GM19025 (cell line): ENCODE measurements around the gene NYAP2.

Source experiments
- ATAC-seq: cut with Tn5 transposase; IDR thresholded peaks from one replicate; pipeline ENCODE4 v1.9.1; 2021; ENCODE audit warnings: mild to moderate bottlenecking, low read depth, moderate library complexity; ENCODE audit not compliant: unreplicated experiment

Gene NYAP2

DNA sequence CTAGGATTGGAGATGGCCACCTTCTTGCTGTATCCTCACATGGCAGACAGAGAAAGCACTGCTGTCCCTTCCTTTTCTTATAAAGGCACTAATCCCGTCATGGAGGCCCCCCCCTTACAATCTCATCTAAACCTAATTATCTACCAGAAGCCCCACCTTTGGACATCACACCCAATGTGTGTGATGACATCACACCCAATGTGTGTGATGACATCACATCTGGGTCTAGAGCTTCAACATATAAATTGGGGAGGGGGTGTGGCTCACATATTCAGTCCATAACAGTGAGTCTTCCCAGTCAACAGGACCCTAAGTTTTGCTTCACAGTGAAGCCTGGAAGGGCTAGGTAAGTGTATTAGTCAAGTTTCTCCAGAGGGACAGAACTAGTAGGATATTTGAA, 213.1 kb downstream of the NYAP2 start:
- ATAC-seq: no peak

DNA sequence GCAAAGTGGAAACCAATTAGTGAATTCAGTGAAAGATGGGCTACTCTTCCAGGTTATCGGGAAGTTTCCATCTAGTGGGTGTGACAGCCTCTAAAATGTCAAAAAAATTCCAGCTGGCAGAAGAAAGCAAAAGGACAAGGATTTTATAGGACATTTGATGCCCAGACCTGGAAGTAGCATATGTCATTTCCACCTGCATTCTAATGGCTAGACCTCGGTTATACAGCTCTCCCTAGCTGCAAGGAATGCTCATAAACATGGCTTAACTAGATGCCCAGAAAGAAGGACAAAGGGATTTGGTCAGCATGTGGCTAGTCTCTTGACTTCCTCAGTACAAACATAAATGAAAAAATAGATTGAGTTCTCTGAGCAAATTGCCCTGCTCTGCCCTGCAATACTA, 215.4 kb downstream of the NYAP2 start:
- ATAC-seq: no peak

DNA sequence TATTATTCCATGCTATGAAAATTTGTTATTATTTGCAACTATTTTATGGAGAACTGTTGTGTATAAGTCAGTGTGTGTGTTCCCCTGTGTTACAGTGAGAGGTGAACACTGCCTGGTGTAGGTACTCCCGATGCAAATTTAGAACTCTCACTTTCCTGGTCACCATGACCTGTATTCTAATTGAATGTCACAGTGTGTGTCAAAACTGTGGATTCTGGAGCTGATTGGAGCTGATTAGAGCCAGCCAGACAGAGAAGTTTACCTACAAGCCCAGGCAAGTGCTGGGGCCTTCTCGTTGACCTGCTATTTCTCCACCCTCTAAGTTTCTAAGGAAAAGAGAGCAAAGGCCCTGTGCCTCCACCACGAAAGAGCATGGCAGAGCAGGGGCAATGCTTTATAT, 216.0 kb downstream of the NYAP2 start:
- ATAC-seq: no peak

DNA sequence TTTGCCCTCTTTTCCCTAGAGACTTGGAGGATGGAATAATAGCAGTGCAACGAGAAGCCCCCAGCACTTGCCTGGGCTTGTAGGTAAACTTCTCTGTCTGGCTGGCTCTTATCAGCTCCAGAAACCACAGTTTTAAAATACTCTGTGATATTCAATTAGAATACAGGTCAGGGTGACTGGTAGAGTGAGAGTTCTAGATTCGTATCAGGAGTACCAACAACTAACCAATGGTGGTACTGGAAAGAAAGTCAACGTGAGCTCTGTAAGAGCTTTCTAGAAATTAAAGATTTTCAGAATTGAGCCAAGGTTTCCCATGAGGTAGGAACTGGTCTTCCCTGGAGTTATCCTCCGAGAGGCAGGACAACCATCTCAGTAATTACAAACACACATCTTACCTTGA, 216.9 kb downstream of the NYAP2 start:
- ATAC-seq: no peak

DNA sequence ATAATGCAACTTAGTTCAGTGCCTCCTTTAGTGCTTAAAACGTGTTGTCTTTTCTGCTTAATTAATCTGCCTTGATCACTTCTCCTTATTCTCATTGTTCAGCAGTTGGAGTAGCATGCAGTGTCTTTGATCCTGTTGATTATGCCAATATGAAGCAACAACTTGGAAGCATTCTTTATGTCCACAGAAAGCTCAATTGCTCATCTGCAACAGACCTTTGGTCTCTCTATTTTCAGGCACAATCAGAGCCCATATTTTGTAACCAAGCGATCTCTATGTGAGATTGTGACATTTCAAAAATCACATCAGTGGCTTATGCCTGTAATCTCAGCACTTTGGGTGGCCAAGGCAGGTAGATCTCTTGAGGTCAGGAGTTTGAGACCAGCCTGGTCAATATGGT, 217.3 kb downstream of the NYAP2 start:
- ATAC-seq: no peak

DNA sequence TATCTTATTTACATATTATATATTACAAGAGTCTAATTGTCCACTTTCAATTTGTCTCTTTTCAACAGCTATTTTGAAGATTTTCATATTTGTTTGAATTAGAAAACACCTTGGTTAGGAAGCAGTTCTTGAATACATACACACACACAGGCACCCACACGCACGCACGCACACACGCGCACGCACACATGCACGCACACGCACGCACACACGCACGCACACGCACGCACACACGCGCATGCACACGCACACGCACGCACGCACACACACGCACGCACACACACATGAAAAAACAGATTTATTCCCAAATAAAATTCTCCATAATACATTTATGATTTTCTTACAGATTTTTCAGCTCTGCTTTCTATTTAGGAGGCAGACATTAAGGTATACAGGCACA, 220.7 kb downstream of the NYAP2 start:
- ATAC-seq: no peak

DNA sequence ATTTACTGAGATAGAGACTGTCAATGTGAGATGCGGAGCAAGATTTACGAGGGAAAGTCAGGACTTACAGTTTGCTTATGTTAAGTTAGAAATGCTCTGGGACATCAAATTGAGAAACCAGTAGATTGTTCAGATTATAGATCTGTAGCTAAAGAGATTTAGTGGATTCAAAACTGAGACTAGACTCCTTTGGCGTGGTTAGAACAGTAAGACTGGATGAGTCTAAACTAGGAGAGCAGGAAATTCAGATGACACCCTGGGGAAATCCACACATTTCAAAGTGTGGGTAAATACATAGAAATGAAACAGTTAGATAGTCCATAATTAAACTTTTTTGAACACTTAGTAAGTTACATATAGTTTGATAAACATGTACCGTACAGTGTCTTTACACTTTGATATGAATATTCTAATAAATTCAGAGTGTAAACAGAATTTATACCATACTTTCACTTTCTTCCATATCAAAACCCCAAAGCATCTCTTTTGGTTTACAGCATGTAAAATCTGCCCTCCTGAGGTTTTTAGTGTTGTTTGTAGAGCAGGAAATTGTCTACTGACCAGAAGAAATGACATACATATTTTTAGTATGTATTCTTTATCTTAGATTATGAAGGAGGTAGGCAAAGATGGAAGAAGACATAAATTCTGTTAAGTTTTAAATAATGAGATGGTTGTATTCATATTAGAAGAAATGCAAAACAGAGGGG, 231.5 kb downstream of the NYAP2 start:
- ATAC-seq: no peak

DNA sequence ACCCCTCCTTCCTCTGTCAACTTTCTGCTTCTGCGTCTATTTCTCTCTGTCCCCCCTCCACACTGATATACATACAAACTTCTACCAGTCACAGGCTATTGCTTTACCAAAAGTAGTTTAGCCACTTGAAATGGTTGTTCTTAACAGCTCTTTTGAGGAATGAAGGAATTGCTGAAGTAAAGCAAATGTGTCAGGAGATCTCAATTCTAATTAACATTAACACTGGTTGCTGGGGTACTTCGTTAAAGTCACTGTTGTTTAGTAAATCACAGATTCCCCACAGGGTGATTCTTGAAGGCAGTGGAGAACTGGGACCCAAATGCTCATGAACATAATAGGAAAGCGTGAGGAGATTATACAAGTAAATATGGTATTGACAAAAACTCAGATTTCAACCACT, 232.8 kb downstream of the NYAP2 start:
- ATAC-seq: no peak

DNA sequence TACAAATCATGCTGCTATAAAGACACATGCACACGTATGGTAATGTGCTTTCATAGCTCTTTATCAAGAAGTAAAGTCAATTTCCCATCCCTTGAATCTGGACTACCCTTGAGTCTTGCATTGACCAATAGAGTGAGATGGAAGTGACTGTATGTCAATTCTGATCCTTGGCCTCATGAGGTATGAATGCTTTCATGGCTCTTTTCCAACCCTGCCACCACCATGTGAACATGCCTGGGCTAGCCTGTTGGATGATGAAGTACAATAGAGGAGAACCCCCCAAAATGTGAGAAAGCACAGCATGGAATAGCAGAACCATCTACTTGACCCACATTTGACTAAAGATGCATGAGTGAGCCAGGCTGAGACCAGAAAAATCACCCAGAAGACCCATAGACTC, 237.0 kb downstream of the NYAP2 start:
- ATAC-seq: no peak

DNA sequence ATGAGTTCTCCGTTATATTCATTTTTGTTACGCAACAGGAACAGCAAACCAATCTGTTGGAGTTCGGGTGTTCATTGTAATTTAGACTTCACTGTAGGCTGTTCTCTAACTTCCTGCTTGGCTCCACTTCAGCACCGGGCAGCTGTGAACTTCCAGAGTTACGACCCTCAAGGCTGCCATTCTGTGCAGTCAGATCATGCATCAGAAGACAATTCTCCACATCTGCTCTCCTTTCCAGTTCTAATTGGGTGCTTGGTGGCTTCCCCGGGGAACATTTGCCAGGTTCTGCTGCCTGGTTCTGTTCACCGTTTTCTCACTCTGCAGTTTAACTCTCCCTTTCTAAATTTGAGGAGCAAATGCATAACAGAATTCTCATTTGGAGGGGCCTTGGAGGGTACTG, 237.7 kb downstream of the NYAP2 start:
- no peak for ATAC-seq

DNA sequence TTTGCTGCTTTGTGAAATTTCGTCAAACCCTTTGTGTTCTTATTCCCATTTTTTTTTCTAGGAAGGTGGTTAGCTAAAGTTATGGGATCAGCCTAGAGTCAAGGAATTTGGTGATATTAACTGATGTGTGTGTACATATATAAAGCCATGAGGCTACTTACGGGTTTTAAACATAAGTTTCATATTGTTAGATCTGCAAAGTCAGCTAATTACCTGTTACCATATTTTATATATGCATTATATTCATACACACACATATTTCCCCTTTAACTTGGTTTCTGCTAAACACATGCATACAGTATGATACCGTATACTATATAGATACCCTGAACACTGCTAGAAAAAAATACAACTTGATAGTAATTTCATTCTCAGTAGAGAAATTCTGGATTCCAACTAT, 241.0 kb downstream of the NYAP2 start:
- no peak for ATAC-seq

DNA sequence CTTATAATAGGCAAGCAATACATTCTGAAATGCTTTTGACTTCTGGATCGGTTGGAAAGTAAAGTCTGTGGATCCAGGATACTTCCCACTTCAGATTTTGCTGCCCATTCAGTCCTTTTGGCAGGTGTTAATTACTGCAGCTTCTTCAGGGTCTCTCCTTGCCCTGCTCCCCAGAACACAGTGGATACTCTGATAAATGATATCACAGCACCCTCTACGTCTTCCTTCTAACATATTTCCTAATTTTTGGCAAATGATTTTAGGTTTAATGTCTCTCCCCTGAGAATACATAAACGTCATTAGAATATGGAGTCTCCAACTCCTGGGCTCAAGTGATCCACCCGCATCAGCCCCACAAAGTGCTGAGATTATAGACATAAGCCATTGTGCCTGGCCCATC, 249.8 kb downstream of the NYAP2 start:
- ATAC-seq: no peak

DNA sequence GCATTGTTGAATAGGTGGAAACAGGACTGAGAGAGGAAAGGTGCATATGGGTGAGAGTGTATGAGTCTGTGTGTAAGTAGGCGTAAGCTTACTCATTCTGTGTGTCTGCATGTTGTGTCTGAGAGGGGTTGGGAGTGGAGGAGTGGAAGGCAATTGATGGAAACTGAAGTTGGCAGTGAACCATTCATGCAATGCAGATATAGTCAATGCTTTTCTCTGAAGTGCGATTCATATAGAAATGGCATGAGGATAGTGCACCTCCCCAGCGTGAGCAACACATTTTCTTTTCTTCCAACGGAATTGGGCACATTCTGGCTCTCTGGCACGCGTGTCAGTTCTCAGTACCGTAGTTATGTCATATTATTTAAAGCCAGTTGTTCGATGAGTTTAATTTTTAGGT, 250.5 kb downstream of the NYAP2 start:
- no peak for ATAC-seq

DNA sequence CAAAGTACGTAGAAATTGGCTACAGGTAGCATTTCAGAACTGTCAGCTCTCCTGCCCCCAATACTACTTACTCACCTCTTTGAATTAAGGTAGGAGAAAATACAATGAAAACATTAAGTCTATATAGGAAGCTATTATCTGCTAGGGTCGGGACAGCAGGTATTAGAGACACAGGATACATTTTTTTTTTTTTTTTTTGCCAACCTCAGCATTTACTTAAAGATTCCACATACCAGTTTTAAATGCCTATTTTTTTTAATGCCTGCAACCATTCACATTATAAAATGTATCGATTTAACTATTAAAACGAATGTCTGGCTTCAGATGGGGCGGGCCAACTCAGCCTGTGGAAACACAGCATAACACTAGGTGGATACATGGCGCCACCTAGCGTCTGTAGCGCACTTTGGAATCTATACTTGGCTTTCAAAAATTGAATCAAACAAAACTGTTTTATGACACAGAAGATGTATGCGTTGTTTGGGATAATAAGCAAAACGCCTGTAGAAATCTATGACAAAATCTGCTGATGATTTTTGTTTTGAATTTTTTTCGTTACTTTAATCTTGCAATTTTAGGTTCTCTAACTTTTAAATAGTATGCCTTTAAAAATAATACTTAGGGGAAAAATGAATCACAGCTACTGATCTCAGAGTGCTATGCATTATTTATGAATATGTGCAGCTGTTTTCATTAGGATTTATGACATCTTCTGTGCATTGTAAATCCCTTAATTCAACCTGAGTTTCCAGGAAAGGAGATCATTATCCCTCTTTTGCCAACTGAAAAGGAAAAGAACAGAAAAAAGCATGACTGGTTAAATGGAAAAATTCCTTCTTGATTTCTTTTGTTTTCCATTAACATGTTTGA, 261.0 kb downstream of the NYAP2 start:
- ATAC-seq: peak; percentile 78

DNA sequence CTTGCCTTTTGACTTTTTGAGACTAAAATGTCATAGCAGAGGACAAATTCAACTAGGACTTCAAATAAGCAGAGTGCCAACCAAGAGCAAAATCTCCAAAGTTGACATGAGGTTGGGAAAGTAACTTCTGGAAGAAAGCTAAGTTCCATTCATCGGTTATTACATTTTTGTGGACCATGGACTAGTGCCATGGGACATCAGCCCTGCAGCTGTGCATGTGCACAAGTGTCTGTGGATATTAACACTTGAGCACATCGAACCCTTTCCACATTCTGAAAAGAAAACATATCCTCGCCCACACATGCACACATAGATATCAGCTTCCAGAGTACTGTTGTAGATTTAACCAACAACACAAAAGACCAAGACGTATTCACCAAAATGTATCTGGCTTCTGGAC, 262.6 kb downstream of the NYAP2 start:
- ATAC-seq: no peak

DNA sequence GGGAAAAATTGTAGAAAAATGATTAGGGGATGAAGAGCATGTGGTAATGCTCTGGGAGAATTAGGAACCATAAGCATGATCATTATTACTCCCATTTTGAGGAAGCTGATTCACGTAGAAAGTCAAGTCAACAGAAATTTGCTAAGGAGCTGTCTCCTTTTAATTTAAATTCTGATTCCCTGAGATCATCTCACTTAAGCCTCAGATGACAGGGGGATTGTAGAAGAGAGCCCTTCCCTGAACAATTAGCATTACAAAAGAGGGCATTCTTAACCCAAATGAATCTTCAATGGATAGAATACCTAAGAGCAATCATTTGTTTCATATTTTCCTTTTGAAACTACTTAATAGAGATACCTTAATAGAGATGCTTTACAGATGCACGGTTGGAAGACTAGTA, 267.9 kb downstream of the NYAP2 start:
- ATAC-seq: no peak

DNA sequence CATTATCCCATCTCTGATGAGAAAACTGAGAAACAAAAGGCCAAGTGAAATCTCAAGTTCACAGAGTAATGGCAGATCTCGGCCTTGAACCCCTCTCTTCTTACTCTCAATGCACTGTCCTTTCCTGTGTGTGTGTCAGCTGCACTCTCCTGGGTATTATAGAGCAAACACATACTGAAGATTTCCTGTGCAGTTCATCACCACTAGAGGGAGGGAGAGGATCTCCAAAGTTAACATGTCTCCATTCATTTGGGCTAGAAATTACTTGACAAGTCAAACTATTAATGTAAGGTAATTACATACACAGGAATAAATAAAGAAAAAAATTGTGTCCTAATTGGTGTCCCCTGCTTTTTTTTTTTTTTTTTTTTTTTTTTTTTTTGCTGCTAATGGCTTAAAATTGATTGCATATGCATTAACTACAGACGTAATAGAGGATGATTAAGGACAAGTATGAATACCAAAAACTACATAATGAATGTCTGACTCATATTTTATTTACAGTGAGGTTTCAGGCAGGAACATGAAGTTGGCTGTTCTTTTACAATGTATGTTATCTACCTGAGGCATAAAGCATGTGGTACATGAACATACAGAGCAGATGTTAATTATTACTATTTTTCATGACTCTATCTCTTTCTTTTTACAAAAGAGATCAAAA, 269.2 kb downstream of the NYAP2 start:
- peak; percentile 90 for ATAC-seq

DNA sequence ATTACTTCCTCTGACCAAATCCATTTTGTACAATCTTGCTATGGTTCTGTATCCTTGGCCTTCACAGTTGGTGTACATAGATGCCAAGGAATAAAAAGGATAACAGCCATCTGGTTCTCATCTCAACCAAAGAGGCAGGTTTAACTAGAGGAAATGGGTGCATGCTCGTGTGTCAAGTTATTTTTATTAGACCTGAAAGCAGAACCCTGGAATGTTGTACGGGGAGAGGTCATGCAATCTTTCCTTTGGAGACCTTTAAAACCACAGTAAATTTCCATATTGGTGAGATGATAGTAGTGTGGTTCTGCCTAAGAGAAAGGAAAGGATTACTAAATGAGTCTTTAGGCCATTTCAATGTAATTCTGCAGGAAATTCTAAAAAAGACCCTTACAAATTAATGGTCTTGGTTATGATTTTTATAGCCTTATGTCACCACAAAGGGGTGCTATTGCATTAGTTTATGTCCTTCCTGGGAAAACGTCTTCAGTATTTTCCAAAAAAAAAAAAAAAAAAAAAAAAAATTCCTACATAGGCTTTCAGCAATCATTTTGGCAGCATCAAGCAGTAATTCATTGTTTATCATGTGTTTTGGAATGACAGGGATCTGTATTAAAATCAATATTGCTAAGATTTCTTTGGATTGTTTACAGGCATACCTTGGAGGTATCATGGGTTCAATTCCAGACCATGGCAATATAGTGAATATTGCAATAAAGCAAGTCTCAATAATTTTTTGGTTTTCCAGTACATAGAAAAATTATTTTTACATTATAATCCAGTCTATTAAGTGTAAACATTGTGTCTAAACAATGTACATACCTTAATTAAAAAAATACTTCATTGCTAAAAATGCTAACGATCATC, 270.8 kb downstream of the NYAP2 start:
- ATAC-seq: no peak

DNA sequence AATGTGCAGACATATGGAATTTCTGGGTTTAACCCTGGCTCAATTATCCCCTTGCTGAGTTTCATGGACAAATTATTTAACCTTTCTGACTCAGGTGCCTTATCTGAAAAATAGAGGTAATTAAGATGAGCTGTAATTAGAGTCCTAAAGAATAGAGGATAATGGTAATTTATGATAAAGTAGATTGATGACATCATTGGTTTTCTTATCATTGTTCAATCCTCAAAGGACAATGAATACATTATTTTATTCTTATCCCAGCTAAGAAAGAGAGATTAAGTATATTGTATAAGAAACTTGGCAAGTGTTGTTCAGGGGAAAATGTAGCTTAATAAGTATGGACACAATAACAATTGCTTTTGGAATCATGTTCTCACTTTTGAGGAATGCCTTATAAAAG, 279.3 kb downstream of the NYAP2 start:
- no peak for ATAC-seq

DNA sequence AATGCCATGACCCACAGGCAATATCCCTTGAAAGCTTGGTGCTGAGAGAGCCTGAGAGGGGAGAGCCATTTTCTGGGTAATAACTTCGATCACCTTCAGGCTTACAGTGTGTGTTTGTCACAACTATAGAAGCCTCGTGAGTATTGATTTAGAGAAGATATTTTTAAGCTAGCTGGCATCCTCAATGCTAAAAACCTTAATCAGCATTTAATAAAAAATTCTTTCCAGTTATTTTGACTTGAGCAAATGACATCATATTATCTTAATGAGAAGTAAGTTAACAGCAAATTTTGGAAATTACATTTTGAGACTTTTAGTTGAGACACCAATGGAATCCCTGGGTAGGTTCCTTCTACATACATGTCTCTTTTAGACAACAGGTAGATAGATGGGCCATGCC, 283.7 kb downstream of the NYAP2 start:
- no peak for ATAC-seq

DNA sequence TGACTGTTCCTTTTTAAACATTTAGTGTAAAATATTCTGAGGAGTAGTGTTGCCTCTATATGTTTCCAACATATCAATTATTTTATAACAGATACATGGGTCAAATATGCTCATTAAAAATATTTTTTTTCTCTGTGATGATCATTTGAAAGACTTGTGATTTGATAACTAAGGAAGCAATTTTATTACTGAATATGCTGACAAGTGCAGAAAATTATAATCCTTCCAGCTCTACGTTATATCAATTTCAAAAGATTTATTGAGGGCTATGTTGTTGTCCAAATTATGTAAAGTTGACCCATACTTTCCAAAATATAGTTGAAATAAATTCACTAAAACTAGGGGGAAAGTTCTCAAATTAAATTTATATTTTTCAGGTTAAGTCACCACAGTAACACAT, 290.6 kb downstream of the NYAP2 start:
- ATAC-seq: no peak
